ENCODE measurements around the gene RTL1. TPM values are rescaled to one million over a fixed set of nuclear protein-coding genes. Genes with fewer than 3 reads are reported as not detected.

Gene RTL1
- total and polyA plus RNA-seq, 12 donors = not detected

GRCh38 chr14:100904307-100905087 lies 975 bp upstream of the RTL1 start:
- H3K27me3 ChIP-seq = peaks cover 9 to 87% (median 75%) of the 10 kb centered on the region in 7 donors
- no peaks in the 10 kb centered on the region for H3K36me3 ChIP-seq
- DNase-seq (no peak), ATAC-seq (peak in 1 of 8 donors; percentile 14)
- H3K27ac ChIP-seq = no peak overlapping the region
- peak overlapping the region in 1 of 10 donors; percentile 0 for H3K4me3 ChIP-seq
- peak in 1 of 9 donors; percentile 7 for TF ChIP-seq CTCF (IDR thresholded peaks at IDR 0.05)
- no peaks in the 10 kb centered on the region for H3K9me3 ChIP-seq
- H3K4me1 ChIP-seq = peaks cover 0 to 16% (median 11%) of the 10 kb centered on the region in 9 donors
- WGBS, 2 donors = 14 to 32% methylated on average over 42 to 45 of the region's 45 CpGs
- intact Hi-C loops (cut with DNase I) = loop anchor here in 1 of 10 donors (10.0 kb wide), 1 partner anchor 240 kb away; no protein-coding TSS in a partner anchor

- ATAC-seq (no peak), DNase-seq (no peak)
- Histone ChIP-seq H3K27me3 (peaks cover 9 to 94% (median 89%) of the 10 kb centered on the region in 7 donors), H3K9me3 (no peaks in the 10 kb centered on the region), H3K4me3 (no peak overlapping the region), H3K27ac (no peak overlapping the region), H3K36me3 (no peaks in the 10 kb centered on the region), H3K4me1 (peaks cover 0 to 27% (median 19%) of the 10 kb centered on the region in 9 donors)
- 74 to 79% methylated on average over 10 of the region's 10 CpGs for WGBS, 2 donors
- no peak for TF ChIP-seq CTCF (IDR thresholded peaks at IDR 0.05)
- intact Hi-C loops (cut with DNase I) = loop anchor here in 1 of 10 donors (10.0 kb wide), 1 partner anchor 238 kb away; no protein-coding TSS in a partner anchor
Observed at GRCh38 chr14:100903134-100903468, 421 bp downstream of the RTL1 start.

- intact Hi-C loops (cut with DNase I) = loop anchor here in 1 of 10 donors (10.0 kb wide), 1 partner anchor 238 kb away; no protein-coding TSS in a partner anchor
- H3K36me3 ChIP-seq = no peaks in the 10 kb centered on the region
- ATAC-seq (no peak), DNase-seq (no peak)
- H3K4me1 ChIP-seq = peaks cover 0 to 27% (median 19%) of the 10 kb centered on the region in 9 donors
- no peak overlapping the region for H3K4me3 ChIP-seq
- 51 to 56% methylated on average over 18 of the region's 18 CpGs for WGBS, 2 donors
- H3K9me3 ChIP-seq = no peaks in the 10 kb centered on the region
- no peak for TF ChIP-seq CTCF (IDR thresholded peaks at IDR 0.05)
- H3K27me3 ChIP-seq = peaks cover 9 to 94% (median 92%) of the 10 kb centered on the region in 7 donors
- no peak overlapping the region for H3K27ac ChIP-seq
Observed at GRCh38 chr14:100902295-100903133, 1.0 kb downstream of the RTL1 start.
